NCI-H82 treated with DMSO at 0.1 percent for 48 hours (cell line): ENCODE measurements around the gene ASTN2.

Source experiments
- DNase-seq: peaks from one replicate; lab custom pipeline; 2025; ENCODE audit not compliant: unreplicated experiment; lab: John Stamatoyannopoulos, UW

ASTN2 gene

DNA sequence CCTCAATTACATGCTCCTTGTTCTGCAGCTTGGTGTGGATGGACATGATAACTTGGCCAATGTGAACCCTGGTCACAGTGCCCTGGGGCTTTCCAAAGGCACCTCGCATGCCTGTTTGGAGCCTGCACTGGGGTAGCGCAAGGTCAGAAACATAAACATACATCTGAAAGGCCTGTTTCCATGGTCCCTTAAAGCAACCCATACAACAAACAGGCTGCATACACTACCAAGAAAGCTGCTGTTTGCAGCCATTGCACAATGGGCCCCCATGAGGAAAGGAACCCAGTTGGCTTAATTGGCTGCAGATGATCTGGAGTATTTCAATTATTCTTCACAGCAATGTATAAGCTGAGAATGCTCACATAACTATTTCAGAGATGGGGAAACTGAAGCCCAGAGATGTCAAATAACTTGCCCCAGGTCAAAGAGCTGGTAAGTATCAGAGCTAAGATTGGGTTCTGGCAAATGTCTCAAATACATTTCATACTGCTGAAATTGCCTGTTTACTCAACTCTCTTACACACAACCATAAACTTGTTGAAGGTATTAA is 233.9 kb downstream of the ASTN2 start:
- DNase-seq: no peak

DNA sequence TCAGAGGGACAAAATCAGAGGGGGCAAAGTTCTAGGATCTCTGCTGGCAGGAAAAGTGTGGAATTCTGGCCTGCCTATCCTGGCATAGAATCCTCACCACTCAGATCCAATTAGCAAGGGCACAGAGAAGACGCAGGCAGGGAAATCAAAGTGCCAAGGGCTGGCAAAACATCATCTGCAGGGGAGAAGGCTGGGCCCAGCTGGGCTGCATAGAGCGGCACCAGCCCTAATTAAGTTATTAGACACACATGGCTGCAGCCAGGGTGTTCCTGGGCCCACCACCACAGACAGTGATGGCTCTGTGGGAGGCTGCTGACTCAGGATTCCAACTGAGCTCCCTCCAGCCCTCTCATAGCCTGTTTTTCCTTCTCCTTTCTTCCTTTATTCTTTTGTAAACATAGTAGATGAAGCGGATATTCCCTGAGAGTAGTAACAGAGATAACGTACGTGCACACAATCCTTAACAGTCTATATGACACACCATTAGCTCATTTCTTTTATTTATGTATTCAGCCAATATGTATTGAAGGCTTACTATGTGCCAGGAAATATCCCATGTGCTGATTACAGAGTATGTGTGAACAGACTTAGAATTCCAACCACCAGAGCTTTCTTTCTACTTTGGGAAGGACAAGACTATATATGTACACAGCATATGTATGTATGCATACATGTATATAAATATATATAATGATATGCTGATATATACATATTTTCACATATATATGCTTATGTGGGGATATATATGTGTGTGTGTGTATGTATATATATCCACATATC is 236.1 kb downstream of the ASTN2 start:
- no peak for DNase-seq

DNA sequence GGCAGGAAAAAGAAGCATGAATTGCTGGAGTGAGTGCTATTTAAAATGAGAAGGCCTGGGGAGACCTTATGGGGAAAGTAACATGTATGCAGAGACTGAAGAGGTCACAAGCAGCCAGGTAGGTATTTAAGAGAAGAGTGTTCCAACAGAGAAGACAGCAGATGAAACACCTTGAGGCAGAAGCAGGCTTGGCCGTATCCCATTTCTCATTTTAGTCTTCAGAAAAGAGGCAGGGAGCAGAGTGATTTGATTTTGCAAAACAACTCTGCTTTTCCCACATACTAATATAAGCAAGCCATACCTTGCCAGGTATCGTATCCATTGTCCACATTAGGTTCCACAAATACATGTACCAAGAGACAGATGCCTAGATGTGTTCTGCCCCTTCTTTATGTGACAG is 244.3 kb downstream of the ASTN2 start:
- no peak for DNase-seq

DNA sequence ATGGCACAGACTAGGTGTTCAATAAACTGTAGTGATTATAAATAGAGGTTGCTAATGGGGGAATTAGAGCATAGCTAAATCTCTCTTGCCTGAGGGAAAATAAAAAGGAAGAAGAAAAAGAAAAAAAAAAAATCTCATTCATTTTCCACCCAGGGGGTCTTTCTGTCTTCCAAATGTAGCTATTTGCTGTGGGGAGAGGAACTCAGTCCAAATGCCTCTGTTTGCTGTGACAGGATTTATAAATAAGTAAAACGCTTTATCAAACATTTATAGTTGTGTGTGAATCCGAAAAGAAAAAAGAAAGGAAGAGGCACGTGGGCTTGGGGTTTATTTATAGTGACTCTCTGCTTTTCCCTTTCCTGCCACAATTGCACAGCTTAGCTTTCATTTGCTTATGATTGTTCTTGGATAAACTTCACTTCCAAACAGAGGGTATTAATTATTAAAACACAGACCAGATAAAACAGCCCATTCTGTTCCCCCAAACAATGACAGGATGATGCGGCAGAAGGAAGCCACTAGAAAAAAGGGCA is 245.7 kb downstream of the ASTN2 start:
- DNase-seq: no peak

DNA sequence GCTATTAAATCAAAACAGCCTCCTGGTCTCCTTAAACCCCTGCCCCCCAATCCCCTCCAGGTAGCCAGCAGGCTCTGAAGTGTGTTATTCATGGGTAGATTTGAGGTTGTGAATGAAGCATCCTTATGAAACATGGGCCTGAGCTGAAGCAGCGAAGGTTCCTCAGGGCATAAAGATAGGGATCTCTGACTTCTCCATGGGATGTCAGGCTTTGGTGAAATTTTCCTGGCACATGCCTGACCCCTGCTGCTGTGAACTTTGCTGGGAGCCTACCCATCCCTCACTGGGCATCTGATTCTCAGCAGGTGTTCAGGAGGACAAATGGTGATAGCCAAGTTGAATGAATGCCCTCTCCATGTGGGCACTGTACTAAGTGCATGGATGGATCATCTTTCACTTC is 250.3 kb downstream of the ASTN2 start:
- no peak for DNase-seq

DNA sequence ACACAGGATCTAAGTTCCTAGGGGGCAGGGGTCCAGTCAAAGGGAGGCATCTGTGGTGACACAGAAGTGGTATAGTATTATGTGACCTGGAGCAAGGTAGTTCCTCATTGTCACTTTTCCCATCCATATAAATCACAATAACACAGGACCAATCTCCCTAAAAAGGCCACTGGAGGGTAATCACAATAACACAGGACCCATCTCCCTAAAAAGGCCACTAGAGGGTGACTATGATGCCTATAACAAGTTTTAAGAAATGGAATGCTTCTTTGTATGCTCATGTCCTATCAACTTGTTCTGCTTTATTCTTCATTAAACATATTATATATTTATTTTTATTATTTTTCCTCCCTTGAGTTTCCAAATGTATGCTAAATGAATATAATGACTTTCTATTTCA is 254.6 kb downstream of the ASTN2 start:
- DNase-seq: peak; percentile 17

DNA sequence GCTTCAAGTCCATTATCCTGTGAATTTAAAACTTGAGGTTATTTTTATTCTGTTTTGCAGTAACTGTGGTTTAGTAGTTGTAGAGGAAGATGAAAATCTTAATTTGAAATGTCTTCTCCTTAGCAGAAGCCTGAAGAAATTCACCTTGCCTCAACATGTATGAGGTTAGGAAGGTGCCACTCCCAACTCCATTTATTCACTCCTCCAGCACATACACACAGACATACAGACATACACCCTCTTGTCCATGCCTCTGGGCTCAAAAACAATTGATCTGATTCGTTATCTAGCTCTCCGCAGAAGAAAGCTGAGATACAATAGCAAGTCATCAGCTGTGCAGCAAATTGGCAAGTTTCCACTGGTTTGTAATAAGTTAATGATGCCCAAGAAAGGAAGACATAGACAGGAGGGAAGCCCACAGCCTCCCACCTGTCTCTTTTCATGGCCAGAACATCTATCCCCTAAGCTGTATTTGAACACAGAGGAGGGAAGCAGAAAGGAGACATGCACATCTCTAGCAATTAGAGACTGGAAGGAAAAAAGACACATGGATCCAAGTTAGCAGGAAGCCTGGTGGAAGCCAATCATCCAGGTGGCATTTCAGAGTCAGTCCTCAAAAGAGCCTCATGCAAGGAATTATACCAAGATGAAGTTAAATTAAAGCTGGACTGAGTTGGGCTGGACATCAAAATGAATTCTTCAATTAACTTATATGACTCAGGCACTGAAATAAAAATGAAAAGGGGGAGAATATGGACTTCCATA is 257.9 kb downstream of the ASTN2 start:
- DNase-seq: no peak

DNA sequence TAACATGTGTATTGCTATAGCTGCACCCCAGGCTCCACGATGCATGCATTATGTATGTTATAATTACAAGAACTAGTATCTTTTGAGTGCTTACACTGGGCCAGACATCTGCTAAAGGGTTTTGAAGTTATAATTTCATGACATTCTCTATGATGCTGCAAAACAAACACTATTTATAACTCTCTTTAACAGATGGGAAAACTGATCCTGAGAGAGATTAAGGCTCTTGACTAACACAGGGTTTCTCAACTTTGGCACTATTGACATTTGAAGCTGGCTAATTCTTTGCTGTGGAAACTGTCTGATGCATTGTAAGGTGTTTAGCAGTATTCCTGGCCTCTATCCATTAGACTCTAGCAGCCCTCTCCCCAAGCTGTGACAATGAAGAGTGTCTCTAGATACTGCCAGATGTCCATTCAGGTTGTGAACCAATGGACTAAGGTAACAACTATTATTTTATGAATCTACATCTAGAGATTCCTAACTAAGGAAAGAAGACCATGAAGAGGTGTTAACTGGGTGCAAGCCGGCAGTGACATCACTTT is 258.6 kb downstream of the ASTN2 start:
- peak; percentile 4 for DNase-seq

DNA sequence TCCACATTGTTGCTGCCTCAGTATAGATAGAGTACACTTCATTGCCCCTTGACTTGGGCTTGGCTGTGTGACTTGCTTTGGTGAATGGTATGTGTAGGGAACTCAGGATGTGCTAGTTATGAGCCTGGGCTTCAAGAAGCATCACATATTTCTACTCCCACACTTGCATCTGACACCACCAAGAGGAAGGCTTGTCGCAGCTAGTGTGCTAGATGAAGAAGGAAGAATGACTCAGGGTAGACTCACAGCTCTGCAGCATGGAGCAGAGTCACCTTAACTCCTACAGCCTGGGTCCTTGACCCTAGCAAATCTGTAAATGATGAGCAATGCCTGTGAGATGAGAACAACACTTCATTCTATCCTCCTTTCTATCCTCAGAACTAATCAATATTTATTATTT is 261.8 kb downstream of the ASTN2 start:
- DNase-seq: no peak

DNA sequence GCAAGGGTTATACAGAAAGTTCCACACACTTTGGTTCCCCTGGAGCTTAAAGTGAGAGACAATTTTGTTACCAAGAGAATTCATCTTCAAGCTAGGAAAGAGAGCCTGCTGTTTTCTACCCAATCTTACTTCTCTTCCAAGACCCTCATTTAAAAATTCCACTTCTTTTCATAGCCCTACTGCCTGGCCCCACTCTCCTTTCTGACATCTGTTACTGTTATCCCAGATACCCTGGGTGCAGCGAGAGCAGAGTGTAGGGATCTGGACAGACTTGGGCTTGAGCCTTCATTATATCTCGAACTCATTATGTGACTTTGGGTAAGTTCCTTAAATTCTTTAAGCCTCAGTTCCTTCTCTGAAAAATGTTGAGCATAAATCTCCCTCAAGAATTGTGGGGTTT is 263.1 kb downstream of the ASTN2 start:
- peak; percentile 97 for DNase-seq

DNA sequence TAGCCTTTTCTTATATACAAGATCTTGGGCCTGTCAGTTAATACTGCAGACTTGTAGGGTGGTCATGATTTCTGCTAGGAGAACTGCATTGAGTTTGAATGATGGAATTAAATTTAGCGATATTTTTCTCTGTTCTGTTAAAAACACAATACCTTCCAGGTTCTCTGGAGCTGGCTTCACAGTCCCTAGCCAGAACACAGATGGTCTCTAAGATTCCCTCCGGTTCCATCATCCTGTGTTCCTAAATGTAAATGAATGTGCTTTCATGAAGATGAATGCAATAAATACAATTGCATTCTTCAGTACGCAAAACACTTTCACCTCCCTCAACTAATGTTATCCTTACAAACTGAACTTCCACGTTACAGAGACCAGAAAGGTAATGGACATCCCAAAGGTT is 264.9 kb downstream of the ASTN2 start:
- no peak for DNase-seq

DNA sequence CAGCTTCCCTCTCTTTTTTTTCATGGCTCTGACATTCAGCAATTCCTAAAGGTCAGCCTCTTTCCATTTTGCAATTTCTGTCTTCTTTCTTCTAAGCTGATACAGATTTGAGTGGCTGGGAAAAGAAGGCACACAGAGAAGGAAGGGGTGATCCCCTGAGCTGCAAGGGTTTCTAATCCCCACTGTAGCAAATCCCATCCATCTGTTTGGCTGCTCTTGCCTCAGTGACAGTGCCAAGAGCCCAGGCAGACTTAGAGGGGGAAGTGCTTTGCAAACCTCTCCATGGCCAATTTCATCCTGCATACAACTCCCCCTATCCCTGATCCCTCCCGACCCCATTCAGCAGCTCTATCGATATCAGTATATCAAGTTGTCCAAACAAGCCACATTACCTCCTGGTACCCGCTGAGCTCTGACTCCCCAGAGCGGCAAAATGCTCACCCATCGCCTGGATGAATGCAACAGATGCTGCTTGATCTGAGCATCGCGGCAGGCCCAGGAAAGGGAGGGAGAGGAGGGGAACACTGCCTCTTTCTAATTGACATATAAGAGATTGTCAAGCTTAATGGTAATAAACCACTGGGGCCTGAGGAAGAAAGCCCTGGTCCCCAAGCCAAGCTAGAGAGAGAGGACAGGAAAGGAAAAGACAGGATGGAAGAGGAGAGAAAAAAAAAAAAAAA is 268.9 kb downstream of the ASTN2 start:
- peak; percentile 87 for DNase-seq

DNA sequence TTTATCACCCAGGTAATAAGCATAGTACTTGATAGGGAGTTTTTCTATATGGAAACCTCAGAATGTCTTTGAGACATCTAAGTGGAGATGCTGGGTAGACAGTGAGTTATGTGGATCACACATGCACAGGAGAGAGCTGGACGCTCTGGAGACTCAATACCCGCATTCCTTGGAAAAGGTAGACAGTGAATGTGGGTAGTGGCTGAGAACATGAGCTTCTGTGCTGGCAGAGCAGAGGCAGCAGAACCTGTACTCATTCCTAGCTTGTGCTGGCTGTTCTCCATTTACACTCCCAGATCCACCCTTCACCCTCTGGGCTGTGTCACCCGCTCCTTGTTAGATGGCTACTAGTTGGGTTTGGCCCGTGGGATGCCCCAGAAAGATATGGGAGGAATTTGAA is 269.8 kb downstream of the ASTN2 start:
- peak; percentile 13 for DNase-seq

DNA sequence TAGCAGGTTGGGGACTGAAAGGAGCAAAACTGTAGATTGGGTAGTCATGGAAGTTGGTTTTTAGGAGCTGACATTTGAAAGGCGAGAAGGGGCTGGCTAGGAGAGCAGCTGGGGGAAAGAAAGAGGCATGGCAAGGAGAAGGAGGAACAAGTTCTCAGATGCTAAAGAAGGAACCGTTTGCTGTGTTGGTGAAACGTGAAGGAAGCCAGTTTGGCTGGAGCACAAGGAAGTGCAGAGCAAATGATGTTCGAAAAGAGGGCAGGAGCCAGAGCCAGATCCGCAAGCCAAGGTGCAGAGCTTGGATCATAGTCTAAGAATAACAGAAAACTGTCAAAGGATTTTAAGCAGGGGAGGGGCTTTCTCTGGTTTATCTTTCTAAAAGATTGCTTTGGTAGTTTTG is 276.6 kb downstream of the ASTN2 start:
- no peak for DNase-seq

DNA sequence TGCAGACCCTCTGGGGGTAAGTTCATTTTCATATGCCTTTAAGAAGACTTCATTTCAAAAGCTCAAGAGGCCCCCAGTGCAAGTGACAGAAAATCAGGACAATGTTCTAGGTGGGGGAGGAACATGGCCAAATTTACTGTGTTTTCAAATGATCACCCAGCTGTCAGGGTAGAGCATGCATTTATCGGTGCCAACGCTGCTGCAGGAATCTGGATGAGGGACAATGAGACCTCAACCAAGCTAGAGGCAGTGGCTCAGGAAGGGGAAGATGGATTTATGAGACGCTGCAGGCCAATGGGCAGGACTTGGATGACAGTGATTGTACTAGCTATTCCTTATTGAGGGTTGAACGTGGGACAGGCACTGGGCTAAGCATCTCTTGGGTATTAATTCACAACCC is 278.4 kb downstream of the ASTN2 start:
- no peak for DNase-seq

DNA sequence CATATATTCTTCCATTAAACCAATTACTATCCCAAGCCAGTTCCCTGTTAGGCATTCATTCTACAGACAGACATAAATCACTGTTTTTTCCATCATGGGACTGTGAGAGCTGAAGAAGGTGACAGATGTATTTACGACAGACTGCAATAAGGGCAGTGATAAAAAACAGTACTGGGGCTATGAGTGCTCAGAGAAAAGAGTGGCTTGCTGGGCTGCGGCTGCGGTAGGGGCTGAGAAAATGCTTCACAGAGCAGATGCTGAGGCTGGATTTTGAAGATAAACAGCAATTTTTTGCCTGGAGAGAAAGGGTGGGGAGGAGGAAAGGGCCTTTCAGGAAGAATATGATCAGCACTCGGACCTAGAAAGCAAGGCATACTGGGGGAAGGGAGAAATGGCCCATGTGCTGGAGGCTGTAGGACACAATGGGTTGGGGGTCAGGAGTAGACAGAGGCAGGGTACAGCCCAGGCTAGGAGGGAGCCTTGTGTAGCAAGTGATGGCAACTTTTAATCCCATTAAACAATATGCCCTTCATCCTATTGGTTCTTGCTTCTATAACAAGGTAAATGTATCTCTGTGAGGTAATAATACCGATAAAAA is 279.3 kb downstream of the ASTN2 start:
- DNase-seq: no peak

DNA sequence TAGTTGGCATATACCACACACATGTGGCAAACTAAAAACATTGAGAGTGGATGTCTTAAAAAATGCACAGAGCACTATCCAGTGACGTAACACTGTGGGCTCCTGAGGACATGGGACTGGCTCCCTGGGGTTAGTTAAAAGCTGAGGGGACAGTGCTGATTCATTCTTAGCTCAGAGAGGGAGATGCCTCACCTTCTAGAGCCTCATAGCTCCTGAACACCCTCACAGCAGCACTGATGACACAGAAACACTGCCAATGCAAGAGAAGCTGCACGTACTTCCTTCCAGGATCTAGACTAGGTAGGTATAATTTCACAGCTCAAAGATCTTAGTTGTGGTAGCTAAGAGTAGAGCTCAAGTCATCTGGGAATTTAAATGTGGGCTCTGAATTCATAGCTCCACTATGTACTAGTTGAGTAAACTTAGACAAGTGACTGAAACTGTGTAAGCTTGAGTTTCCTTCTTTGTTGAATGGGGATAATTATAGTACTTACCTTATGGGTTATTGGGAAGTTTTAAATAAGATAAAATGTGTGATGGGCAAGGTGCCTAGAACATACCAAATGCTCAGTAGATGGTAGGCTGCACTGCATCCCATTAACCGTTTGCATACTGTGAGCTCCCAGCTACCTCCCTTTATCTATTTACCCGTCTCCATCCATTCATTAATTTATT is 279.9 kb downstream of the ASTN2 start:
- DNase-seq: no peak

DNA sequence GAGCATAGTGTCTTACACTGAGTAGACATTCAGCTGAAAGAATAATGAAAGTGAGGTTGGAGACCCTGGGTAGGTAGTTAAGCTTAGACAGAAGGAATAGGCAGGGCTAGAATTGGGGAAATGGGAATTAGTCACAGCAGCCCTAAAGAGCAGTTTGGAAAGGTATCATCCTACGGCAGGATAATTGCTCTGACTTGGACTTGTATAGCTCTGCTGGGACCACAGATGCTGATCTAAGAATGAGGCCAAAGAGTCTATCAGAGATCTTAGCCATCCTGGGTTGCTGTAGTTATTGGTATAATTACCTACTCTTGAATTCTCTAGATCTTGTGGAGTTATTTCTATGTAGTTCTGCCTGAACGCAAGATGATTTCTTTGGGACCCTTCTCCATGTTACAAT is 288.0 kb downstream of the ASTN2 start:
- no peak for DNase-seq

DNA sequence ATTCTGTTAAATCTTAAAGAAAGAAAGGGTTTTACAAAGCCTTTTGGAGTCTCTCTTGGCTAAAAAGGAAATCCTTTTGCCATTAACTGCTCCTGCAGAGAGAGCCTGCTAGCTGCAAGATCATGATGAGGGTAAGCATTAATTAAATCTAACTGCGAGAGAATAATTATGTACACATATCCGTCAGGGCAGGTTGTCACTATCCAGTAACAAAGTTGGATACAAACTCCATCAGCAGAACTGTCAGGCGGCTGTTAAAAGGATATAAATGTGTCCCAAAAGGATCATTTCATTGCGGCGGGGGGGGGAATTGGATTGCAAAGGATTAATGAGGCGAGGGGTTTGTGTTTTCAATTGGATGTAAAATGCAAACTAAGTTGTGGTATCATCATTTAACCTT is 289.3 kb downstream of the ASTN2 start:
- peak; percentile 6 for DNase-seq

DNA sequence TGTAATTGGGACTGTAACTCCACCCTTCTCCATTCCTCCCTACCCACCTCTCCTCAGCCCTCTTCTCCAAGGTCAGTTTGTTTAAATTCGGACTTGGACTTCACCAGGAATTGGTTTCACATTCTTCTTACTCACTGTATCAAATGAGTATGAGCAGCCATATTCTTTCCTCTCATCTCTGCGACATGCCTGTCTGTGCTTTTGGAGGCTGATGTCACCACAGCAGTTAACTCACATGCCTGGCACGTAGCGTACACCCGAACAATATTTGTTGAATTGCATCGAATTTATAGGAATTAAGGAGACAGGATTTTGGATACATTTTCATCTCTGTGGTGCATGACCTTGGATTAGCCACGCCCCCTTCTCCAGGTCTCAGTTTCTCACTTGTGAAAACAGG is 291.1 kb downstream of the ASTN2 start:
- DNase-seq: no peak
